DMS153 treated with DMSO at 0.1 percent for 48 hours (cell line): ENCODE results near the gene GAS7.
"Not testable (repeated sequence)": the region's sequence is repeated elsewhere in the genome, so short reads cannot be mapped to it uniquely, and the experiment has no call there.

ENCODE experiments used
- DNase-seq: peaks from one replicate; lab custom pipeline; 2025; ENCODE audit not compliant: unreplicated experiment; lab: John Stamatoyannopoulos, UW

Gene GAS7

GRCh38 chr17:10114931-10115535, 83.4 kb downstream of the GAS7 start:
- DNase-seq = no peak

GRCh38 chr17:10112962-10113361, 85.4 kb downstream of the GAS7 start:
- no peak for DNase-seq

GRCh38 chr17:10111907-10112452, 86.4 kb downstream of the GAS7 start:
- DNase-seq = no peak

GRCh38 chr17:10109146-10109545, 89.3 kb downstream of the GAS7 start:
- DNase-seq = no peak

- no peak for DNase-seq
Observed at GRCh38 chr17:10107316-10108165, 90.9 kb downstream of the GAS7 start.

GRCh38 chr17:10106067-10106466, 92.3 kb downstream of the GAS7 start:
- DNase-seq = no peak

- DNase-seq = no peak
Observed at GRCh38 chr17:10105513-10106001, 92.8 kb downstream of the GAS7 start.

GRCh38 chr17:10103712-10104111, 94.7 kb downstream of the GAS7 start:
- no peak for DNase-seq

- DNase-seq = no peak
Observed at GRCh38 chr17:10102817-10103216, 95.6 kb downstream of the GAS7 start.

- no peak for DNase-seq
Observed at GRCh38 chr17:10099051-10099571, 99.3 kb downstream of the GAS7 start.

- DNase-seq = no peak
Observed at GRCh38 chr17:10096596-10096995, 101.8 kb downstream of the GAS7 start.

- not testable (repeated sequence) for DNase-seq
Observed at GRCh38 chr17:10095295-10095694, 103.1 kb downstream of the GAS7 start.

- DNase-seq = no peak
Observed at GRCh38 chr17:10094797-10095196, 103.6 kb downstream of the GAS7 start.

GRCh38 chr17:10092595-10092994, 105.8 kb downstream of the GAS7 start:
- no peak for DNase-seq

- no peak for DNase-seq
Observed at GRCh38 chr17:10091046-10091445, 107.4 kb downstream of the GAS7 start.

- DNase-seq = no peak
Observed at GRCh38 chr17:10089196-10089804, 109.1 kb downstream of the GAS7 start.

- DNase-seq = no peak
Observed at GRCh38 chr17:10088444-10088843, 110.0 kb downstream of the GAS7 start.

- no peak for DNase-seq
Observed at GRCh38 chr17:10087355-10087754, 111.1 kb downstream of the GAS7 start.

GRCh38 chr17:10083864-10084263, 114.5 kb downstream of the GAS7 start:
- DNase-seq = no peak

GRCh38 chr17:10082795-10083194, 115.6 kb downstream of the GAS7 start:
- DNase-seq = no peak

GRCh38 chr17:10081571-10082169, 116.7 kb downstream of the GAS7 start:
- DNase-seq = no peak
